Panc1 (cell line): Measurements from ENCODE around the gene WDR49. TPM values are rescaled to one million over a fixed set of nuclear protein-coding genes. Genes with fewer than 3 reads are reported as not detected.

Experiments
- ATAC-seq: fragments of 200-7000 bp; cut with Tn5 transposase; 2 replicates; pipeline ENCODE4 v1.9.1; 2020; ENCODE audit warnings: mild to moderate bottlenecking, moderate library complexity
- BruUV-seq: library from RNA; stranded (reverse); fragments of 400-500 nt; replicated peaks from 2 replicates; lab custom pipeline; 2021; lab: Mats Ljungman, UMichigan
- CTCF ChIA-PET: fragments of 300-600 bp; sonication (Branson Sonifier 250); formaldehyde crosslinking; loops from one replicate; lab custom pipeline; 2022; ENCODE audit warnings: antibody characterized with exemption; lab: Charles Lee
- POLR2A ChIA-PET: fragments of 300-600 bp; sonication (Branson Sonifier 250); formaldehyde crosslinking; loops from one replicate; lab custom pipeline; 2022; ENCODE audit warnings: antibody characterized with exemption; lab: Charles Lee
- DNase-seq: peaks from one replicate; pipeline ENCODE4 v3.0.0-alpha.2; 2010; ENCODE audit warnings: low read depth, low spot score
- H3K27ac ChIP-seq: 2 replicates; pipeline ENCODE4 v1.5.1; 2011; ENCODE audit warnings: mild to moderate bottlenecking, low read length, inconsistent platforms
- H3K27me3 ChIP-seq: fragments of 200-500 bp; sonication (Bioruptor generic); 2 replicates; pipeline ENCODE4 v1.6.0; 2014; ENCODE audit warnings: low read length, inconsistent platforms; ENCODE audit not compliant: control insufficient read depth, insufficient read depth
- H3K36me3 ChIP-seq: fragments of 200-500 bp; sonication (Bioruptor generic); 2 replicates; pipeline ENCODE4 v1.5.1; 2014; ENCODE audit warnings: inconsistent platforms, mild to moderate bottlenecking, low read length, moderate library complexity; ENCODE audit not compliant: control insufficient read depth, insufficient read depth
- H3K4me1 ChIP-seq: 2 replicates; pipeline ENCODE4 v1.5.1; 2011; ENCODE audit warnings: inconsistent platforms, mild to moderate bottlenecking, low read length, moderate library complexity; ENCODE audit not compliant: control insufficient read depth, insufficient read depth
- H3K4me3 ChIP-seq, 2 experiments: 2 replicates each; pipeline ENCODE4 v1.5.1; 2011 to 2012; ENCODE audit warnings: low read depth in 2 of 2, low read length in 2 of 2, mild to moderate bottlenecking in 2 of 2, inconsistent platforms in 1 of 2, moderate library complexity in 1 of 2
- H3K9me3 ChIP-seq: fragments of 200-500 bp; sonication (Bioruptor generic); 2 replicates; pipeline ENCODE4 v1.5.1; 2014; ENCODE audit warnings: low read depth, mild to moderate bottlenecking, inconsistent platforms, low read length, moderate library complexity; ENCODE audit not compliant: control insufficient read depth, insufficient read depth
- POLR2AphosphoS5 ChIP-seq: IDR thresholded peaks from 2 replicates; pipeline ENCODE4 v1.6.1; 2012; ENCODE audit warnings: mild to moderate bottlenecking, low read depth, low read length, moderate library complexity
- SIN3A ChIP-seq: IDR thresholded peaks from 2 replicates; pipeline ENCODE4 v1.6.1; 2012; ENCODE audit warnings: low read depth, mild to moderate bottlenecking, low read length, moderate library complexity, borderline replicate concordance; ENCODE audit not compliant: insufficient read depth
- TCF7L2 ChIP-seq: IDR thresholded peaks from 2 replicates; pipeline ENCODE4 v1.6.1; 2011; ENCODE audit warnings: mild to moderate bottlenecking, low read depth, low read length, inconsistent platforms
- in situ Hi-C: cut with HindIII; loops from 2 replicates; pipeline ENCODE4 v1.10.0; 2016; ENCODE audit warnings: low sequenced_read_pairs, low pct_unique_long_range_greater_than_20kb
- intact Hi-C: fragments of 100-400 bp; cut with micrococcal nuclease; formaldehyde crosslinking; loops from one replicate; pipeline ENCODE4 v1.10.0; 2022; ENCODE audit not compliant: unreplicated experiment
- total RNA-seq: library from RNA; stranded (reverse); gene quantifications from one replicate; pipeline ENCODE4 v1.2.1, GENCODE V29; 2021; ENCODE audit not compliant: unreplicated experiment
- TF ChIP-seq, protein P1 (sequence below), 2 experiments: IDR thresholded peaks; 2 replicates each; pipeline ENCODE4 v1.6.1; 2011 to 2012; ENCODE audit warnings: low read depth in 2 of 2, control low read depth in 1 of 2, low read length in 1 of 2, mild to moderate bottlenecking in 1 of 2, moderate library complexity in 1 of 2; ENCODE audit not compliant: insufficient read depth in 1 of 2
- TF ChIP-seq, protein P2 (sequence below): fragments of 450-650 bp; IDR thresholded peaks from 2 replicates; pipeline ENCODE4 v1.5.1; 2017; ENCODE audit warnings: mild to moderate bottlenecking

WDR49 gene
- total RNA-seq, 1 experiment from 2014 or later, result 0.23 TPM

DNA sequence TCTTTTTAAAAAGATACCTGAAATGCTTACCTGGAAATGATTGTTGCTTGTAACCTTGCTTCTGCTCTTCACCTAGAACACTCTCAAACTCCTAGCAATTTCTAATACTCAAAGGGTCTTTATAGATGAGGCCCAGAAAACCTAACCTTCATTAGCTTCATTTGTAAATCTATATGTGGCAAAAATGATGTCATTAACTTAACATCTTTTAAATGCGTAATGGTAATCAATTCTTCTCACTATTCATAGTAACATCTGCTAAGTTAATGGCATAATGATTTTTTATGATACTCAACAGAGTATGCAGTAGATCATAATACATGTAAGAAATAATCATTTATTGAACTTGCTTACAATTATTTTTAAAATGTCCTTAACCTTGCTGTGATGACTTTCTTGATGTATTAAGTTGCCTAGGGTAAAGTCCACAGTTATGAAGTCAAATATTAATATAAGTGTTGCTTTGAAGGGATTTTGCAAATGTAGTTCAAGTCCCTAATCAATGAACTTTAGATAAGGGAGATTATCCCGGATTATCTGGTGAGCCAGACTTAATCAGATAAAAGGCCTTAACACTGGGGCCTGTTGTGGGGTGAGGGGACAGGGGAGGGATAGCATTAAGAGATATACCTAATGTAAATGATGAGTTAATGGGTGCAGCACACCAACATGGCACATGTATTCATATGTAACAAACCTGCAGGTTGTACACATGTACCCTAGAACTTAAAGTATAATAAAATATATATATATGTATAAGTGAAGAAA is 169.8 kb downstream of the WDR49 start:
- H3K4me1 ChIP-seq, result no peaks in the 10 kb centered on the region
- peaks cover 2% of the 10 kb centered on the region; the same call in 1 of the 2 replicates for H3K9me3 ChIP-seq
- no peak for DNase-seq
- H3K27ac ChIP-seq, result no peak overlapping the region
- in situ Hi-C loops (no loop called here), intact Hi-C loops (no loop called here)
- no peak for ATAC-seq
- POLR2A ChIA-PET, result no interaction called here
- H3K36me3 ChIP-seq, result no peaks in the 10 kb centered on the region
- TF ChIP-seq SIN3A (no peak), POLR2AphosphoS5 (no peak), TCF7L2 (no peak)
- TF ChIP-seq, protein P1, sequence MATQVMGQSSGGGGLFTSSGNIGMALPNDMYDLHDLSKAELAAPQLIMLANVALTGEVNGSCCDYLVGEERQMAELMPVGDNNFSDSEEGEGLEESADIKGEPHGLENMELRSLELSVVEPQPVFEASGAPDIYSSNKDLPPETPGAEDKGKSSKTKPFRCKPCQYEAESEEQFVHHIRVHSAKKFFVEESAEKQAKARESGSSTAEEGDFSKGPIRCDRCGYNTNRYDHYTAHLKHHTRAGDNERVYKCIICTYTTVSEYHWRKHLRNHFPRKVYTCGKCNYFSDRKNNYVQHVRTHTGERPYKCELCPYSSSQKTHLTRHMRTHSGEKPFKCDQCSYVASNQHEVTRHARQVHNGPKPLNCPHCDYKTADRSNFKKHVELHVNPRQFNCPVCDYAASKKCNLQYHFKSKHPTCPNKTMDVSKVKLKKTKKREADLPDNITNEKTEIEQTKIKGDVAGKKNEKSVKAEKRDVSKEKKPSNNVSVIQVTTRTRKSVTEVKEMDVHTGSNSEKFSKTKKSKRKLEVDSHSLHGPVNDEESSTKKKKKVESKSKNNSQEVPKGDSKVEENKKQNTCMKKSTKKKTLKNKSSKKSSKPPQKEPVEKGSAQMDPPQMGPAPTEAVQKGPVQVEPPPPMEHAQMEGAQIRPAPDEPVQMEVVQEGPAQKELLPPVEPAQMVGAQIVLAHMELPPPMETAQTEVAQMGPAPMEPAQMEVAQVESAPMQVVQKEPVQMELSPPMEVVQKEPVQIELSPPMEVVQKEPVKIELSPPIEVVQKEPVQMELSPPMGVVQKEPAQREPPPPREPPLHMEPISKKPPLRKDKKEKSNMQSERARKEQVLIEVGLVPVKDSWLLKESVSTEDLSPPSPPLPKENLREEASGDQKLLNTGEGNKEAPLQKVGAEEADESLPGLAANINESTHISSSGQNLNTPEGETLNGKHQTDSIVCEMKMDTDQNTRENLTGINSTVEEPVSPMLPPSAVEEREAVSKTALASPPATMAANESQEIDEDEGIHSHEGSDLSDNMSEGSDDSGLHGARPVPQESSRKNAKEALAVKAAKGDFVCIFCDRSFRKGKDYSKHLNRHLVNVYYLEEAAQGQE (IDR thresholded peaks at IDR 0.05; ENCODE audit: insufficient read depth in 1 of 2, low read depth in 2 of 2, low read length in 1 of 2), result no peak
- TF ChIP-seq, protein P2, sequence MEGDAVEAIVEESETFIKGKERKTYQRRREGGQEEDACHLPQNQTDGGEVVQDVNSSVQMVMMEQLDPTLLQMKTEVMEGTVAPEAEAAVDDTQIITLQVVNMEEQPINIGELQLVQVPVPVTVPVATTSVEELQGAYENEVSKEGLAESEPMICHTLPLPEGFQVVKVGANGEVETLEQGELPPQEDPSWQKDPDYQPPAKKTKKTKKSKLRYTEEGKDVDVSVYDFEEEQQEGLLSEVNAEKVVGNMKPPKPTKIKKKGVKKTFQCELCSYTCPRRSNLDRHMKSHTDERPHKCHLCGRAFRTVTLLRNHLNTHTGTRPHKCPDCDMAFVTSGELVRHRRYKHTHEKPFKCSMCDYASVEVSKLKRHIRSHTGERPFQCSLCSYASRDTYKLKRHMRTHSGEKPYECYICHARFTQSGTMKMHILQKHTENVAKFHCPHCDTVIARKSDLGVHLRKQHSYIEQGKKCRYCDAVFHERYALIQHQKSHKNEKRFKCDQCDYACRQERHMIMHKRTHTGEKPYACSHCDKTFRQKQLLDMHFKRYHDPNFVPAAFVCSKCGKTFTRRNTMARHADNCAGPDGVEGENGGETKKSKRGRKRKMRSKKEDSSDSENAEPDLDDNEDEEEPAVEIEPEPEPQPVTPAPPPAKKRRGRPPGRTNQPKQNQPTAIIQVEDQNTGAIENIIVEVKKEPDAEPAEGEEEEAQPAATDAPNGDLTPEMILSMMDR, result no peak
- H3K4me3 ChIP-seq, result no peak overlapping the region
- CTCF ChIA-PET, result no interaction called here
- no TSS peak for BruUV-seq
- no peaks in the 10 kb centered on the region for H3K27me3 ChIP-seq

DNA sequence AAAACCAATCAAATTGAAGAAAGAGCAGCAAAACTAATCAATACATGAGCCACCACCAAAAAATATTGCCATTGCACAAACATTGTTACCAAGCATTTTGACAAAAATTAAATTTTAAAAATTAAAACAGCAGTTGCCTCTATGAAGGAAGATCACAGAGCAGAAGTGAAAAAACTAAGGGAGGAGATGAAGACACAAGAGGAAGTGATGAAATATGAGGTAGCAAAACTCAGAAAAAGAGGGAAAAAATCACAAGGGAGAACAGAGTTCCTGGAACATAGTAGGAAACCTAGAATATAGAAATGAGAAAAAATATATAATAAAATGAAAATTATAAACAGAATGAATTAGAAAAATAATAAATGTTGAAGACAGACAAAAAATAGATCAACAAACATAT is 172.6 kb downstream of the WDR49 start:
- Histone ChIP-seq H3K27ac (no peak overlapping the region), H3K9me3 (peaks cover 2% of the 10 kb centered on the region; the same call in 1 of the 2 replicates), H3K27me3 (no peaks in the 10 kb centered on the region), H3K4me3 (no peak overlapping the region), H3K4me1 (no peaks in the 10 kb centered on the region), H3K36me3 (no peaks in the 10 kb centered on the region)
- in situ Hi-C loops, result no loop called here
- no peak for ATAC-seq
- ChIA-PET CTCF (no interaction called here), POLR2A (no interaction called here)
- intact Hi-C loops, result no loop called here
- no peak for DNase-seq
- no TSS peak for BruUV-seq
- no peak for TF ChIP-seq POLR2AphosphoS5
- TF ChIP-seq, protein P2, result no peak
- TF ChIP-seq, protein P1 (IDR thresholded peaks at IDR 0.05; ENCODE audit: insufficient read depth in 1 of 2, low read depth in 2 of 2, low read length in 1 of 2), result no peak
